Stimulated activated effector memory CD8-positive, alpha-beta T cell treated with anti-CD3 and anti-CD28 coated beads, Interleukin-12 subunit alpha, Interleukin-12 subunit beta, amount 100 ng/mL, for 72 hours (primary cell): ENCODE data around the gene IQGAP2.
A peak's percentile ranks its signal among the peaks of the same experiment; 100 is the strongest.

ENCODE experiments used
- ATAC-seq: fragments of 150-1000 bp; cut with Tn5 transposase; 2 replicates; pipeline ENCODE4 v1.10.0; 2021
- DNase-seq, 2 donors: peaks; one replicate each; pipeline ENCODE4 v3.0.0; 2021 to 2022; ENCODE audit warnings: low spot score in 2 of 2
- H3K27ac Mint-ChIP-seq: one replicate; pipeline ENCODE4 v1.8.0; 2022; ENCODE audit warnings: mild to moderate bottlenecking, mixed read lengths
- H3K36me3 Mint-ChIP-seq: one replicate; pipeline ENCODE4 v1.8.0; 2022; ENCODE audit warnings: mild to moderate bottlenecking, mixed read lengths
- H3K4me1 Mint-ChIP-seq: one replicate; pipeline ENCODE4 v1.8.0; 2022; ENCODE audit warnings: mixed read lengths
- H3K4me3 Mint-ChIP-seq: one replicate; pipeline ENCODE4 v1.8.0; 2022; ENCODE audit warnings: mild to moderate bottlenecking, mixed read lengths
- H3K9me3 Mint-ChIP-seq: one replicate; pipeline ENCODE4 v1.8.0; 2022; ENCODE audit warnings: mixed read lengths

Gene IQGAP2

DNA sequence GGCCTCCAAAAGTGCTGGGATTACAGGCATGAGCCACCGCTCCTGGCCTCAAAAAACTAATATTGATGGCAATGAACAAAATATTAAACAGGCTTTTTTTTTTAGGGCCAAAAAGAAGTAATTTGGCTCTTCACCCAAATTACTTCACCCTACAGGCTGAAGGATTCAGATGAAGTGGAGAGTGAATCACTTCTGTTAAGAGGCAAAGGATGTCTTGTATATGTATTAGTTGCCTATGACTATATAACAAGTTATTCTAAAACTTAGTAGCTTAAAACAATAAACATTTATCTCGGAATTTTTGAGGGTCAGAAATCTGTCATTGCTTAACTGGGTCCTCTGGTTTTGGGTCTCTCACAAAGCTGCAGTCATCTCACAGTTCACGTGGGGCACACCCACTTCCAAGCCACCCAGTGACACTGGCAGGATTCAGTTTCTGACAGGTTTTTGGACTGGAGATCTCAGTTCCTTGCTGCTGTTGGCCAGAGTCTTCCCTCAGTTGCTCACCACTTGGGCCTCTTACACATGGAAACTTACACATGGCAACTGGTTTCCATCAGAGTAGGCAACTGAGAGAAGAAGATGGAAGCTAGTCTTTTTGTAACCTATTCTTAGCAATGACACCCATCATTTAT is 66.7 kb downstream of the IQGAP2 start:
- no peak for DNase-seq
- no peak overlapping the region for H3K4me3 Mint-ChIP-seq
- H3K9me3 Mint-ChIP-seq, result peaks cover 4% of the 10 kb centered on the region
- peak; percentile 48 for ATAC-seq
- H3K27ac Mint-ChIP-seq, result peak overlapping the region; percentile 70
- H3K4me1 Mint-ChIP-seq, result peaks cover 64% of the 10 kb centered on the region
- H3K36me3 Mint-ChIP-seq, result peaks cover 20% of the 10 kb centered on the region

DNA sequence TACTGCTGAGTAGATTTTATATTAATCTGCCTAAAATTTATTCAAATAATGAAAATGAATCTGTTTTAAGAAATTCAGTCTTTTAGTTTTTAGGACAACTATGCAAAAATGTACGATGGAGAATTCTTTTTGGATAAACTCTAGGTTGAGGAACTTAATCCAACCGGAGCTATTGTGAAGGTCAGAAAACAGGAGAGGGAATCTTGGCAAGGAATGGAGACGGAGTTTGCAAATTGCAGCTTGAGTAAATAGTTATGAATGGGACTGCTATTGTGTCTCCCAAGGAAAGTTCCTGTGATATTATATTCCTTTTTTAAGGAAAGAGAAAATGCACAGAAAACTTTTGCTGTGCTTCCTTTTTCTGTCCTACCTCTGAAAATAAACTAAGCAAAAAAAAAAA is 67.9 kb downstream of the IQGAP2 start:
- peaks cover 64% of the 10 kb centered on the region for H3K4me1 Mint-ChIP-seq
- H3K9me3 Mint-ChIP-seq, result peaks cover 4% of the 10 kb centered on the region
- no peak overlapping the region for H3K4me3 Mint-ChIP-seq
- peak overlapping the region; percentile 70 for H3K27ac Mint-ChIP-seq
- peaks cover 15% of the 10 kb centered on the region for H3K36me3 Mint-ChIP-seq
- ATAC-seq (no peak), DNase-seq (no peak)

DNA sequence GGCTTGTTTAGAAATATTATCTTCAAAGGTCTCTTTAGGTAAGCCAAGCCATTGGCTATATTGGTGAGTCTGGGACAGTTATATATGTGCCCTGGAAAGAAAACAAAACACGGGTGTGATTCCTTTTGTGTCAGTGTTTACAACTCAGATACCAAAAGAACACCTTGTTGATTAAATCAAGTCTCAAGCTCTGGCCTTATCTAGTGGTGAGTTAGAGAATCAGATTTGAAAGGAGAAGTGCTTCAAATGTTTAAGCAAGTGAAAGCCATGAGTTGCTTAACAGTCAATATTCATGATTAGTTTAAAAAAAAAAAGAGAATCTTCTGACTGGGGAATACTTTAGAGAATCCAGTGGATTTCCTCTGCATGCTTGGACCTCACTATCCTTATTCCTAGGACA is 68.3 kb downstream of the IQGAP2 start:
- Mint-ChIP-seq H3K36me3 (peaks cover 15% of the 10 kb centered on the region), H3K27ac (peak overlapping the region; percentile 91), H3K4me1 (peaks cover 64% of the 10 kb centered on the region), H3K9me3 (peaks cover 4% of the 10 kb centered on the region), H3K4me3 (no peak overlapping the region)
- ATAC-seq, result no peak
- no peak for DNase-seq

DNA sequence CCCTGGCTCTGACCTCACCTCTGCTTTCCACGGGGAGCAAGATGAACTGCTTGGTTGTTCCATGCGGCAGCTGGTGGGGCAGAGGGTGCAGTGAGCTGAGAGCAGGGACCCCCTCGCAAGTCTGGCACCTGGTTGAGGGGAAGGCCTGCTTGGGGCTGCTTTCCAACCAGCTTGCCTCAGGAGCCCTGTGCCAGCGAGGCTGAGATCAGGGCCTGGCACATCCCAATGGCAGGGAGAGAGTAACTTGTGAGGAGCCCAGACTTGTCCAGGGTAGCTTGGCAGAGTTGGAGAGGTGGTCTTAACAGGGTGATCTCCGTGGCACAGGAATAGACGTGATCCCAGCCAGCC is 68.9 kb downstream of the IQGAP2 start:
- H3K27ac Mint-ChIP-seq, result peak overlapping the region; percentile 91
- H3K4me1 Mint-ChIP-seq, result peaks cover 66% of the 10 kb centered on the region
- DNase-seq (no peak), ATAC-seq (no peak)
- peaks cover 15% of the 10 kb centered on the region for H3K36me3 Mint-ChIP-seq
- peak overlapping the region; percentile 18 for H3K4me3 Mint-ChIP-seq
- H3K9me3 Mint-ChIP-seq, result peaks cover 4% of the 10 kb centered on the region

DNA sequence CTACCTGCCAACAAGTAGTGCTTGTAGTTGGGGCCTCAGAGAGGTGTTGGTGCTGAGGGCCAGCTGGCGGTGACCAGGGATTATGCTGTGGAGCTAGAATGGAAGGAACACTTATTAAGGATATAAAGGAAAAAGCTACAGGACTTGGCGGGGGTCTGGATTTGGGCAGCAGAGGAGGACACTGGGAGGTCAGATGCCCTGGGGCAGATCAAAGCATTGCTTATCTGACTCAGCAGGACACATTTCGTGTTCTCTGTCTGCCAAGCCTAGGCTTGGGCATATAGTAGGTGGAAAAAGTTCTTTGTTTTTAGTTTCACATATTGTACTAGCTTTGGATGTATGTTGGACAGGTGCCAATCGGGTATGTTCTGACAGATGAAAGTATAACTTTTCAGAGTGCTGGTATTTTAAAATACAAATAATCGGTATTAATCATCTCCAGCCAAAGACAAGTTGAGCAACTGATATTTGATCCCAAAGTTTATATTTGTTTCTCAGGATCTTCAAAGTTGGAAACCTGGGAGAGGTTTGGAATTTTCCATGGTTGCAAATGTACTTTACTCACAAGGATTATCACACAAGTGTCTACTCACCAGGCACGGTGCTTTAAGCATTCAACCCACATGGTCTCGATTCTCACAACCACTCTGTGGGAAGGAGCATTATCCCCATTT is 69.4 kb downstream of the IQGAP2 start:
- no peak for DNase-seq
- peaks cover 4% of the 10 kb centered on the region for H3K9me3 Mint-ChIP-seq
- H3K36me3 Mint-ChIP-seq, result peaks cover 18% of the 10 kb centered on the region
- ATAC-seq, result no peak
- H3K4me1 Mint-ChIP-seq, result peaks cover 66% of the 10 kb centered on the region
- peak overlapping the region; percentile 91 for H3K27ac Mint-ChIP-seq
- H3K4me3 Mint-ChIP-seq, result peak overlapping the region; percentile 18

DNA sequence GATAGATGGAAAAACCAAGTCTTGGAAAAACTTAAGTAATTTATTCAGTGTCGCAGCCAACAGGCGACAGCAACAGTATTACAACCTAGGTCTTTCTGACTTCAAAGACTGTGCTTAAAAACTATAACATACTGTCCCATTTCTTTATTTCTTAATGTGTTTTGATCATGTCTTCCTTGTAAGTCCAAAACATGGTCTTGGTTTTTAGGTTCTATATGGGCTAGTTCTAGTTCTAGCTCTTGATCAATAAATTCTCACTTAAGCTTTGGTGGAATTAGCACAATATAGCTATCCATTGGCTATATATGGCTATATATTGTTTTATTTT is 69.9 kb downstream of the IQGAP2 start:
- H3K27ac Mint-ChIP-seq, result peak overlapping the region; percentile 92
- ATAC-seq, result no peak
- peak overlapping the region; percentile 42 for H3K4me3 Mint-ChIP-seq

DNA sequence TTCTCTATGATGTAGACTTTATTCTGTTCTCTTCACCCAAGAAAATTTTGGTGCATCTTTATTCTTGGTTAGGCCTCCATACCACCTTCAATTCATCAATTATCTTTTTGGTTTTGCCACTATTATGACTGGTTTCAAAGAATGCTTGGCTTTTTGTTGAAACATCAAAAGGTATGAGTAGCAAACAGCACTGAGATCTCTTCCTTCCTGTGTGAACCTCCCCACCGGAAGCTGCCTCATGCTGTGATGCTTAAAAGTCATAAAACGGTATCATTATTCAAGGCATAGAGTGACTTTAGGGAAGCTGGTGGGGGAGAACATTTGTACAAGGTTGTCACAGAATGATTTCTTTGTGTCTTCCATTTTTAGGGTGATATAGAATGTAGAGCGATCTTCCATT is 70.6 kb downstream of the IQGAP2 start:
- ATAC-seq (peak; percentile 93), DNase-seq (peak; percentile 18 to 62)
- Mint-ChIP-seq H3K4me1 (peaks cover 63% of the 10 kb centered on the region), H3K36me3 (peaks cover 21% of the 10 kb centered on the region), H3K4me3 (peak overlapping the region; percentile 42), H3K27ac (peak overlapping the region; percentile 92), H3K9me3 (peaks cover 4% of the 10 kb centered on the region)

More for the DNA sequence above, 69.9 kb downstream of the IQGAP2 start:
- peaks cover 21% of the 10 kb centered on the region for H3K36me3 Mint-ChIP-seq
- peaks cover 66% of the 10 kb centered on the region for H3K4me1 Mint-ChIP-seq
- DNase-seq, result no peak
- H3K9me3 Mint-ChIP-seq, result peaks cover 4% of the 10 kb centered on the region

DNA sequence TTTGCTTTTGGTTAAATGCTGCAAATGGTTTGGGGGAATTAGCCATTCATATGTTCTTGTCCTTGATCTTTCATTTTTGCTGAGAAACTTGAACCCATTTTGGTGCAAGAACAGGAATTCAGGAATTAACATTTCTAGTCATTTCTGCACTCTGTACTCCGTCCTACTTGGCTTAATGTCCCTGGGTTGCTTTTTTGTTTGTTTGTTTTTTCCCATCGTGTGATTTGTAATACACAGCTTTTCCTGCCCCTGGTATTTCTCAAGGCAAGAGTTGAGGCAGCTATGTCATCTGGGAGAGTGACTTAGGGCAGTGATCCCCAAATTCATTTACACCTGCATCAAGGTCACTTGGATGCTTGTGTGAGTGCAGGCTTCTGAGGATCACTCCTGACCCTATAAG is 71.3 kb downstream of the IQGAP2 start:
- ATAC-seq, result no peak
- DNase-seq, result no peak
- Mint-ChIP-seq H3K4me1 (peaks cover 64% of the 10 kb centered on the region), H3K36me3 (peaks cover 21% of the 10 kb centered on the region), H3K27ac (peak overlapping the region; percentile 92), H3K9me3 (peaks cover 4% of the 10 kb centered on the region), H3K4me3 (no peak overlapping the region)

DNA sequence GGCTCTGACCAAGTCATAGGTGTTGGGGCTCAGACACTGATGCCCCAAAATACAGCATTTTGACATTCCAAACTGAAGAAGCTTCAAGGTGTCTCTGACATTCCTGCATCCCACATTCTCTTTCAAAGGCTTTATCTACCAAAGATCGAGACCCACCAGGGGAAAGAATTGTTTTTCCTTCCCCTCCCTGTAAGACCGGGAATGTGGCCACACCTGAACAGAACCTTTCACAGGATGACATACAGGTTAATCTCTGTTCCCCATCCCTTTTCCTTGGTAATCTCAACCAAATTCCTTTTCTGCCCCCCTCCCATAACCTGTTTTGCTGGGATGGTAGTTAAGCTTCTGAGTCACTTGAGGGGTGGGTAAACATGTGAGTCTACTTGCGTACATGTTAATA is 72.3 kb downstream of the IQGAP2 start:
- DNase-seq (no peak), ATAC-seq (no peak)
- Mint-ChIP-seq H3K4me1 (peaks cover 67% of the 10 kb centered on the region), H3K9me3 (peaks cover 4% of the 10 kb centered on the region), H3K36me3 (peaks cover 21% of the 10 kb centered on the region), H3K4me3 (no peak overlapping the region), H3K27ac (peak overlapping the region; percentile 74)

DNA sequence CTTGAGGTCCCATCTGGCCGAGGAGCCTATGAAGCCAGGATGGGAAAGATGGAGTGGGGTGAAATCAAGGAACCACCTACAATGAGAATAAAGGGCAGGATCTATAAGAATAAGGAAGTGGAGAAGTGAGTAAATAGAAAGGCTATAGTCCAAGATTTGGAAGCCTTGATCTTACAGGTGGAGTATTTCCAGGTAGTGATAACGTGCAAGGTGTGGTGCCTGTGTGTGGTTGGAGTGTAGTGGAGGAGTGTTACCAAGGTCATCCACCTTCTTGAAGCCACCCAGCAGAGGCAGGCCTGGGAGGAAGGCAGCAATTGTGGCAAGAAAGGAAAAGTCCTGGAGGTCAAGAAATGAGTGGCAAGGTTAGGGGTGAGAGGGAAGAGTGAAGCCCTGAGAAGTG is 72.9 kb downstream of the IQGAP2 start:
- peak overlapping the region; percentile 62 for H3K27ac Mint-ChIP-seq
- H3K9me3 Mint-ChIP-seq, result peaks cover 4% of the 10 kb centered on the region
- H3K4me1 Mint-ChIP-seq, result peaks cover 72% of the 10 kb centered on the region
- H3K36me3 Mint-ChIP-seq, result peaks cover 21% of the 10 kb centered on the region
- no peak overlapping the region for H3K4me3 Mint-ChIP-seq
- ATAC-seq (no peak), DNase-seq (no peak)

DNA sequence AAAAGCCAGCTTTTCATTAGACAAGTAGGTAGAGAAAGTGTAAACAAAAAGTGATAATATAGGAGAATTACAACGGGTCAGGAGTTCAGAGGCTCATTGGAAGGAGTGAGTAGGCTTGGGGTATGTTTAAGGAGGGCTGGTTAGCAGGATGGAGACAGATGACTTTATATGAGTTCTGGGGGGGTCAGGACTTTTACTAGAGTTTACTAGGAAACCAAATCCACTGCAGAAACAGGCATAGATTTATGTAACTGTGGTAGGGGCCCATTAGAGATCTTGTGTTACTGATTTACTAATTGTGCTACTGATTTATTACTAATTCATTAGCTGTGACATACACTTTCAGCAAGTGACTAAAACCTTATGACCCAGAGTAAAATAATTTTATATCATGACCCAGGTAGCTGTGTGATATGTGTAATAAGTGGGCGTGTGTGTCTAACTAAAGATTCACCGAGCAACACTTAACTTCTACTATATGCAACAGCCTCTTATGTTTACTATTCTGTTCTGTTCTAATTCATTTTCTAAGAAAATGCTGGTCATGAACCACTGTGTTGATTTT is 73.5 kb downstream of the IQGAP2 start:
- ATAC-seq (peak; percentile 35), DNase-seq (no peak)
- Mint-ChIP-seq H3K36me3 (peaks cover 21% of the 10 kb centered on the region), H3K4me1 (peaks cover 68% of the 10 kb centered on the region), H3K4me3 (no peak overlapping the region), H3K9me3 (peaks cover 4% of the 10 kb centered on the region), H3K27ac (peak overlapping the region; percentile 62)

DNA sequence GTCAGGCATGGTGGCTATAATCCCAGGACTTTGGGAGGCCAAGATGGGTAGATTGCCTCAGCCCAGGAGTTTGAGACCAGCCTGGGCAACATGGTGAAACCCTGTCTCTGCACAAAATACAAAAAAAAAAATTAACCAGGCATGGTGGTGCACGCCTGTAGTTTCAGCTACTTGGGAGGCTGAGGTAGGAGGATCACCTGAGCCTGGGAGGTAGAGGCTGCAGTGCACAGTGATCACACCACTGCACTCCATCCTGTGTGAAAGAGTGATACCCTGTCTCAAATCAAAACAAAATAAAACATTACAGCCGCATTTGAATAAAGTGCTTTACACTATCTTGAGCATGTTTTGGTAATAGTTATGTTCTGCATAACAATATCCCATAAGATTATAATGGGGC is 74.0 kb downstream of the IQGAP2 start:
- peaks cover 4% of the 10 kb centered on the region for H3K9me3 Mint-ChIP-seq
- peaks cover 64% of the 10 kb centered on the region for H3K4me1 Mint-ChIP-seq
- H3K36me3 Mint-ChIP-seq, result peaks cover 17% of the 10 kb centered on the region
- no peak for ATAC-seq
- no peak overlapping the region for H3K4me3 Mint-ChIP-seq
- no peak overlapping the region for H3K27ac Mint-ChIP-seq
- DNase-seq, result no peak

DNA sequence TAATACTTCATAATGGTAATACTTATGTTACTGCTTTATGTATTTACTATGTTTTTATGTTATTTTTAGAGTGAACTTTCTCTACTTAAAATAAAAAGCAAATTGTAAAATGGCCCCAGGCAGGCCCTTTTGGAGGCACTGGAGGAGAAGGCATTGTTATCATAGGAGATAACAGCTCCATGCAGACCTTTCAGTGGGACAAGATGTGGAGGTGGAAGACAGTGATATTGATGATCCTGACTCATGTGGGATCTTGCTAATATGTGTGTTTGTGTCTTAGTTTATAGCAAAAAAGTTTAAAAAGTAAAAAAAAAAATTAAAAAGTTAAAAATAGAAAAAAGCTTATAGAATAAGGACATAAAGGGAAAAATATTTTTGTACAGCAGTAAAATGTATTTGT is 74.5 kb downstream of the IQGAP2 start:
- Mint-ChIP-seq H3K36me3 (peaks cover 13% of the 10 kb centered on the region), H3K27ac (no peak overlapping the region), H3K4me3 (no peak overlapping the region), H3K4me1 (peaks cover 64% of the 10 kb centered on the region), H3K9me3 (peaks cover 4% of the 10 kb centered on the region)
- no peak for DNase-seq
- ATAC-seq, result no peak

DNA sequence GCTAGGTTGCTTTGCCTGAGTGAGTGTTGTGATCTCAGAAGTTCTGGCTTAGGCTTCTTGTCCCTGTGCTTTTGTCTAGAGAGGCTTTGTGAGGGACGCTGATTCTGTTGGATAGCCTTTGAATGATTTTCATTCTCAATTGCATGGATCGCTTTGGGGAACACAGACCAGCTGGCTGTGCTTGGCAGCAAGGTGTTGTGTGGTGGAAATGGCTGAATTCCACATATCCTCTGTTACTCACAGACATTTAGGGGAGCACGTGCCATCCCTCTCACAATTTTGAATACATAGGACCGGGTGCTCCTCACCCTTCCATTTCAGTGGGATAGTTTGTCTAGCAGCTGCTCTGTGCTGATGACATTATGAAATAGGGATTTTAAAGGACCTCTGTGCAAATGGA is 76.2 kb downstream of the IQGAP2 start:
- H3K4me1 Mint-ChIP-seq, result peaks cover 56% of the 10 kb centered on the region
- ATAC-seq, result no peak
- no peak for DNase-seq
- peaks cover 5% of the 10 kb centered on the region for H3K36me3 Mint-ChIP-seq
- H3K9me3 Mint-ChIP-seq, result no peaks in the 10 kb centered on the region
- H3K4me3 Mint-ChIP-seq, result no peak overlapping the region
- peak overlapping the region; percentile 68 for H3K27ac Mint-ChIP-seq

DNA sequence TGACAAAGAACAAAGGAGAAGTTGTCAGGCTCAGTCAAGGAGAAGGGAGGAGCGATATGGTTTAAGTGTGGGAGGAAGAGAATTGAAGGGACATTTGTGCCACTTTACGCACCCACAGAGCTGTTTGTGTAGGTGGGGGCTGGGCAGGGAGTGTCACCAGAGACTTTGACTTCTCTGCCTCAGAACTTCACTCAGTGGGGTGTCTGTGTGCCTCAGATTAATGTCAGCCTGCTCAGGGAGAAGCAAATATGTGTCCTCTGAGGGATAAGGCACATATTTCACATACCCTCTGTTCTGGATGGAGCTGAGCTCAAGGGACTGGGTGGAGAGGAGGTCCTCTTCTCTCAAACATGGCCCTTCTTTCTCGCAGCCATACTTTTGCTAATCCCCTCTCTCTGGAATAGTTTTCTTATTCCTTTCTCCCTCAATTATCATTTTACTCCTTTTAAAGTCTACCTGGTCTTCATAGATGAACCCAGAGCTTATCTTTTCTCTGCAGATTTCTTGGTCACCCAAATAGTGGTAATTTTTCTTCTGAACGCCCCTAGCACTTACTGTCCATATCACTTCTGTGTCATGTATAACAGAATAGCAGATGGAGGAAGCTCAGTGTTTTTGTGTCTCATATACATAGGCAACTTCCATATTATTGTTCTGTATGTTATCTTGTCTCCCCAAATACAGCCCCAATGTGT is 77.0 kb downstream of the IQGAP2 start:
- ATAC-seq (no peak), DNase-seq (no peak)
- Mint-ChIP-seq H3K27ac (peak overlapping the region; percentile 68), H3K4me1 (peaks cover 56% of the 10 kb centered on the region), H3K9me3 (no peaks in the 10 kb centered on the region), H3K36me3 (peaks cover 5% of the 10 kb centered on the region), H3K4me3 (no peak overlapping the region)

DNA sequence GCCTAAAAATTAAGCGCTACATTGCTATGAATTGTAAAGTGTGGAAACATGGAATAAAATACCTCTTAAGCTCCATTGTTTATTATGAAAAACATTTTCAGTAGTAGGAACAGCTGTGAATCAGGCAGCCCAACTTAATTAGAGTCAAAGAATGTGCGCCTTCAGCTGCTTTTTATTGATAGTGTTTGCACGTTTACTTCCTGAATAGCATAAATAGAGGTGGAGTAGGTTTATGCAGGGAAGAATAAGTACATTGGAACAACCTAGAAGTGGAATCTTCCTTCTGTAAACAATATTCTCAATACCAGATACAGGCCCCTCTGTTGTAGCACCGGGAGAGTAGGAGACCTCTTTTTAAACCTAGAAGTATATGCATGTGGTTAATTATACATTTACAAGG is 79.9 kb downstream of the IQGAP2 start:
- no peak for DNase-seq
- Mint-ChIP-seq H3K9me3 (no peaks in the 10 kb centered on the region), H3K27ac (peak overlapping the region; percentile 23), H3K4me1 (peaks cover 49% of the 10 kb centered on the region), H3K4me3 (no peak overlapping the region), H3K36me3 (no peaks in the 10 kb centered on the region)
- ATAC-seq, result no peak
